ENCODE measurements around the gene SLC39A11.
"Not testable (repeated sequence)": the region's sequence is repeated elsewhere in the genome, so short reads cannot be mapped to it uniquely, and the experiment has no call there.

SLC39A11 gene

GRCh38 chr17:72786209-72786608 lies 306.3 kb downstream of the SLC39A11 start:
- no peak for DNase-seq (ENCODE audit: low read depth)

- no peak for DNase-seq (ENCODE audit: low read depth)
Observed at GRCh38 chr17:72782985-72783701, 309.3 kb downstream of the SLC39A11 start.

GRCh38 chr17:72782437-72782836 lies 310.1 kb downstream of the SLC39A11 start:
- DNase-seq (ENCODE audit: low read depth): not testable (repeated sequence)

- DNase-seq (ENCODE audit: low read depth): no peak
Observed at GRCh38 chr17:72778169-72779151, 314.0 kb downstream of the SLC39A11 start.

- no peak for DNase-seq (ENCODE audit: low read depth)
Observed at GRCh38 chr17:72775919-72776318, 316.6 kb downstream of the SLC39A11 start.

- no peak for DNase-seq (ENCODE audit: low read depth)
Observed at GRCh38 chr17:72775237-72775636, 317.3 kb downstream of the SLC39A11 start.

- DNase-seq (ENCODE audit: low read depth): no peak
Observed at GRCh38 chr17:72774236-72774635, 318.3 kb downstream of the SLC39A11 start.

GRCh38 chr17:72773225-72773624 lies 319.3 kb downstream of the SLC39A11 start:
- not testable (repeated sequence) for DNase-seq (ENCODE audit: low read depth)

GRCh38 chr17:72772331-72772821 lies 320.1 kb downstream of the SLC39A11 start:
- no peak for DNase-seq (ENCODE audit: low read depth)

- DNase-seq (ENCODE audit: low read depth): no peak
Observed at GRCh38 chr17:72771734-72772133, 320.8 kb downstream of the SLC39A11 start.

- peak; percentile 8 for DNase-seq (ENCODE audit: low read depth)
Observed at GRCh38 chr17:72766761-72767356, 325.6 kb downstream of the SLC39A11 start.

- no peak for DNase-seq (ENCODE audit: low read depth)
Observed at GRCh38 chr17:72765368-72766153, 326.9 kb downstream of the SLC39A11 start.

- DNase-seq (ENCODE audit: low read depth): no peak
Observed at GRCh38 chr17:72764632-72765041, 327.9 kb downstream of the SLC39A11 start.

GRCh38 chr17:72763981-72764380 lies 328.5 kb downstream of the SLC39A11 start:
- DNase-seq (ENCODE audit: low read depth): no peak

GRCh38 chr17:72761893-72762575 lies 330.5 kb downstream of the SLC39A11 start:
- not testable (repeated sequence) for DNase-seq (ENCODE audit: low read depth)

- no peak for DNase-seq (ENCODE audit: low read depth)
Observed at GRCh38 chr17:72761431-72761830, 331.1 kb downstream of the SLC39A11 start.

- no peak for DNase-seq (ENCODE audit: low read depth)
Observed at GRCh38 chr17:72760368-72760767, 332.1 kb downstream of the SLC39A11 start.

- no peak for DNase-seq (ENCODE audit: low read depth)
Observed at GRCh38 chr17:72759301-72759700, 333.2 kb downstream of the SLC39A11 start.

- DNase-seq (ENCODE audit: low read depth): no peak
Observed at GRCh38 chr17:72756256-72756655, 336.2 kb downstream of the SLC39A11 start.

- DNase-seq (ENCODE audit: low read depth): no peak
Observed at GRCh38 chr17:72754513-72754912, 338.0 kb downstream of the SLC39A11 start.

- DNase-seq (ENCODE audit: low read depth): no peak
Observed at GRCh38 chr17:72751746-72752145, 340.7 kb downstream of the SLC39A11 start.

Measured in amniotic epithelial cell (primary cell).